Stimulated activated CD4-positive, alpha-beta T cell treated with anti-CD3 and anti-CD28 coated beads, Interleukin-2, amount 100 ng/mL, for 48 hours (primary cell): ENCODE results near the gene ACAA1.
"Not testable (repeated sequence)": the region's sequence is repeated elsewhere in the genome, so short reads cannot be mapped to it uniquely, and the experiment has no call there.

Source experiments
- DNase-seq, 2 donors: peaks; one replicate each; pipeline ENCODE4 v3.0.0-alpha.2; 2020

ACAA1 gene, protein sequence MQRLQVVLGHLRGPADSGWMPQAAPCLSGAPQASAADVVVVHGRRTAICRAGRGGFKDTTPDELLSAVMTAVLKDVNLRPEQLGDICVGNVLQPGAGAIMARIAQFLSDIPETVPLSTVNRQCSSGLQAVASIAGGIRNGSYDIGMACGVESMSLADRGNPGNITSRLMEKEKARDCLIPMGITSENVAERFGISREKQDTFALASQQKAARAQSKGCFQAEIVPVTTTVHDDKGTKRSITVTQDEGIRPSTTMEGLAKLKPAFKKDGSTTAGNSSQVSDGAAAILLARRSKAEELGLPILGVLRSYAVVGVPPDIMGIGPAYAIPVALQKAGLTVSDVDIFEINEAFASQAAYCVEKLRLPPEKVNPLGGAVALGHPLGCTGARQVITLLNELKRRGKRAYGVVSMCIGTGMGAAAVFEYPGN

DNA sequence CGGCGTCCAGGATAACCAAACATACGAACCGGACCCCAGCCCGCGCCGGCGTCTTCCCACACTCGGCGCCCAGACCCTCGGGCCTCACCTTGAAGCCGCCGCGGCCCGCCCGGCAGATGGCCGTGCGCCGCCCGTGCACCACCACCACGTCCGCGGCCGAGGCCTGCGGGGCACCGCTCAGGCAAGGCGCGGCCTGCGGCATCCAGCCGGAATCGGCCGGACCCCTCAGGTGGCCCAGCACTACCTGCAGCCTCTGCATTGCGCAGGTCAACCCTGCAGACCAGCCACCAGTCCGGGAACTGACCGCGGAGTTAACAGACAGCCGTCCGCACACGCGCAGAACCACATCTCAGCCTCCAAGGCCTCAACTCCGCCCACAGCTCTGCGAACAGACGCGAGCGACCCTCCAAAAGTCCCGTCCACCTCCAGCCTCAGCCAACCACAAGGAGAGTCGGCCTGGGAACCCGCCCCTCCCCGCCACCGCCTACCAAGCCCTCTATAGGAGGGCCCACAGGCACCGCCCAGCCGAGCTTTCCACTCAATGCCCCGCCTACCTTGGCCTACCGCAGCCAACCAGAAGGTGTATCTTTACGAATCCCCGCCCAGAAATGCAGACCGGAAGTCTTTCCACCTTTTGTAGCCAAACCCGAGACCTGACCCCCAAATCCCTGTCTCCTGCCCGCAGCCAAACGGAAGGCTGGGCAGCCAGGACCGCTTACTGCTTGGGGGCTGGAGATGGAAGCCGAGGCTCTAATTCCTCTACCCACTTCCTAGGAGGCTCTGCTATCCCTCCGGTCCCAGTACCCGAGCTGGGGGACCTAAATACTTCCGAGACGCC is at the start of gene ACAA1:
ACAA1 (minus strand) TSS at position 351 of the 838 bp plus-strand sequence; CDS start at position 259, 92 bp downstream.
- peak; percentile 94 to 97 for DNase-seq

DNA sequence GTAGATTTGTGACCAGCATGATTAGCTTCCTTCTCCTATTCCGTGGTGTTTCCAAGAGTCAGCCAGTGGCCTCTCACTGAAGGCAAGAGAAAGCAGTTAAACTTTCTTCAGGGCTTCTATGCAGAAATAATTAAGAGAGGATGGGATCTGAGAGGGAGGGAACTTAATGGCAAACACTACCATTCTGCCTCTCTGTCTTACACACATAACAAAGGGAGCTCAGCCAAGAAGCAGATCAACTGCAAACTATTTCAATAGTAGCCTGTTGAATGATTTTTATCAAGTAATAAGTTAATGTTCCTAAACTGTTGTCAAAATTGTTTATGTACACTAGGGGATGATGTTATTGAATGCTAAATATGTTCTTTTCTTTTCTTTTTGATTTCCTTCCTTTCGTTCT is 40.3 kb upstream of the ACAA1 start:
- DNase-seq: no peak

GRCh38 chr3:38173834-38174418 is 37.0 kb upstream of the ACAA1 start:
- no peak for DNase-seq

DNA sequence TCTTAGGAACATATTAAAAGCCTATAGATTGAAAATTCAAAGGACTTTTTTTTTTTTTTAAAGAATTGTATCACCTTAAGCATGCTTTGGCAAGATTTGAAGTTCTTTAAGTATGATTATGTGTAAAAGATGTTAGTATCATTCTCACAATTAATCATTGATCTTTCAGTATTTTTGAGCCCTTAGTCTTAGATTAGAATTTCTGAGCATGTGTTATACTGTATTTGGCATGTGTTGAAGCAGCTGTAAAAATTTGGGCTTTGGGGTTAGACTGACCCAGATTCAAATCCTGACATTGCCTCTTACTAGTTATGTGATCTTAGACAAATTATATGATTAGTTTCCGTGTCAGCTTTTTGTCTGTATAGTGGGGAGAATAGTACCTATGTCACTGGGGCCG is 34.7 kb upstream of the ACAA1 start:
- no peak for DNase-seq

DNA sequence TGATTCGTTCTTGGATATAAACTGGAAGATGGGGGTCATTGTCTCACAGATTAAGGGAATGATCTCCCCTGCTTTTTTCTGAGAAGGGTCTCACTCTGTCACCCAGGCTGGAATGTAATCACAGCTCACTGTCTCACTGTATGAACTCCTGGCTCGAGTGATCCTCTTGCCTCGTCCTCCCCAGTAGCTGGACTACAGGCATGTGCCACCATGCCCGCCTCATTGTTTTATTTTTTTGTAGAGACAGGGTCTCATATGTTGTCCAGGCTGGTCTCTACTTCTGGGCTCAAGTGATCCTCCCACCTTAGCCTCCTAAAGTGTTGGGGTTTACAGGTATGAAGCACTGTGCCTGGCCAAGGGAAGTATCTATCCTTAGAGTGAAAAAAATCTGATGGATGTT is 33.8 kb upstream of the ACAA1 start:
- no peak for DNase-seq

DNA sequence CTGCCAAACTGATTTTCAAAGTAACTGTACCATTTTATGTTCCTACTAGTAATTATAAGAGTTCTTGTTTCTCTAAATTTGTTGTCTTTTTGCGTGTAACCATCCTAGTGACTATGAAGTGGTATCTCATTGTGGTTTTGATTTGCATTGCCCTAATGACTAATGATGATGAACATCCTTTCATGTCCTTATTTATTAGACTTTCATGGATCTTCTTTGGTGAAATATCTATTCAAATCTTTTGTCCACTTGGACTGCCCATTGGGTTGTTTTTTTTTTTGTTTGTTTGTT is 32.0 kb upstream of the ACAA1 start:
- DNase-seq: no peak

- no peak for DNase-seq
Observed at GRCh38 chr3:38168151-38169026, 31.5 kb upstream of the ACAA1 start.

DNA sequence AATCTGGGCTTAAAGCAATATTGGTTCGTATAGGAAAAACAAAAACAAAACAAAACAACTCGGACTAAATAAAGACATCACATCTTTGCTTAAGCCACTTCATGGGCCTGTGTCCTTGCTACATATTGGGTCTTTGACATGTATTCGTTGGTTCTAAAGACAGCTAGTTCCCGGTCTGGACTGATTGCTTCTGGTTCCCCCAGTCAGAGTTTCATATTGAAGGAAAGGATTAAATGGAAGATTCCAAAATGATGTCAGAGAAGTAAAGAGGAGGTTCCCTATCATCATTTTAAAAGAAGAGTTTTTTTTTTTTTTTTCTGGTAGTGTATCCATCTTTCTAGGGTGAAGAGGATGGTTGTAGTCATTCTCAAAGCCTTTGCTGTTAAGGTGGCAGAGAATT is 30.7 kb upstream of the ACAA1 start:
- no peak for DNase-seq

DNA sequence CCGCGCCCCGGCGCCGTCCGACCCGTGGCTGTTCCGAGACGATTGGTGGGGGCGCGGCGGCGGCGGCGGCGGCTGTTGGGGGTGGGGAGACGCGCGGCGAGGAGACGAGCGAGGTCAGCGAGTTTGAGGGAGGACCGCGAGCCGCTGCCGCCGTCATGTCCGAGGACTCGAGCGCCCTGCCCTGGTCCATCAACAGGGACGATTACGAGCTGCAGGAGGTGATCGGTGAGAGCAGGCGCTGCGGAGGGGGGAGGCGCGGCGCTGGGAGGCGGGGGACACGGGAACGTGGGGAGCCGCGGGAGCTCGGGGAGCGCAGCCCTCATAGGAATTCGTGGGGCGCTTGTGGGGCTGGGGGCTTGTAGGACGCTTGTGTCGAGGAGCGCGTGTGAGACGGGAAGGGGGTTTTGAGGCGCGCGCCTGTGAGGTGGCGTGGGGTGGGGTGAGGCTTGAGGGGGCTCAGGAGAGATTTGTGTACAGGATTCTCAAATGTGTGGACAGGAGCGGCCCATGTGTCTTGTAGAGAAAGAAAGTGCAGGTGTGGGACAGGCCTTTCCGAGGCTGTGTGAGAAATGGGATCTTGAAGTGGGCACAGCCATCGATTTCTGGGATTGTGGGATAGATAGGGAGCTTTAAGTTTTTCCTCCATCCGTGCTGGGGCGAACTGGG is 28.9 kb upstream of the ACAA1 start:
- DNase-seq: peak in 1 of 2 donors; percentile 46

GRCh38 chr3:38164952-38165721 is 28.2 kb upstream of the ACAA1 start, which contains the start of gene OXSR1:
Gene OXSR1, plus strand, starts transcription at chr3:38165537. Its CDS starts 340 bp downstream, at chr3:38165877.
- peak; percentile 92 for DNase-seq

DNA sequence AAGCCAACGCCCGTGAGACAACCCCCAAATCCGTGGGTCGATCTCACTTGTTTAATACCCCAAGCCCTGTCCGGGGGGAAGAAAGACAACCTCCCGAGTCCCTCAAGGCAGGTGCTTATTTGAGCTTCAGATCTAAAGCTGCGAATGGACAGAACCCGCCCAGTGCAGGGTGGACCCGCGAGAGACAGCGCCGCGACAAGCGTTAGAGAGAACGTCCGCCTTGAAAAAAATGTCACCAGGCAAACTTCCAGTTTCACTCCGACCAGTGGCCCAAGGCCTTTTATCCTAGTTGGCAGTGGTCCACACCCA is 27.7 kb upstream of the ACAA1 start:
- no peak for DNase-seq

DNA sequence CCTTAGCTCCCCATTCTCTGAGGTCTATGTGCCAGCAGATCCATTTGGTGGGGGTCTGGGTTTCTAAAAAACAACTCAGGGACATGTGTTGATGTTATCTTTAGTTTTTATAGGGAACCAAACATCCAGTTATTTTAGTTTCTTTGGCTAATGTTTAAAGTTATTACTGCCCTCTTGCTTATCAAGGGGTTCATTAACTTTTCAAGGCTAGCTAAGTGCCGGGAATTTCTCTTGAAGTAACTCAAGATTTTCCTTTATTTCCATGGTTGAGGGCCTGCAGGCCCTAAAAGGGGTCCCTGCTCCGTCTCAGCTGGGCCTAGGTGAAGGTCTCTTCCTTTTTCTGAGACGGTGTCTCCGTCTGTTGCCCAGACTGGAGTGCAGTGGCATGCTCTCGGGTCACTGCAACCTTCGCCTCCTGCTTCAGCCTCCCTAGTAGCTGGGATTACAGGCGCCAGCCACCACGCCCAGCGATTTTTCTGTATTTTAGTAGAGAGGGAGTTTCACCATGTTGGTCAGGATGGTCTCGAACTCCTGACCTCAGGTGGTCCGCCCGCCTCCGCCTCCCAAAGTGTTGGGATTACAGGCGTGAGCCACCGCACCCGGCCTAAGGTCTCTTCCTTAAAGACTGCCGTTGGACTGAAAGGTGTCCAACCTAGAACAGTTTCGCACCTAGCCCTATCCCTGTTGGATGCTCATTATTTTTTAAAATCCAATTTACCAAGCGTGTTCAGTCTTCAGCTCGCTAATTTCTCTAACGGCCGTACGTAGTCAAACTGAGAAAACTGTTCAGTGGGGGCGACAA is 27.1 kb upstream of the ACAA1 start:
- no peak for DNase-seq

- no peak for DNase-seq
Observed at GRCh38 chr3:38163117-38163840, 26.4 kb upstream of the ACAA1 start.

DNA sequence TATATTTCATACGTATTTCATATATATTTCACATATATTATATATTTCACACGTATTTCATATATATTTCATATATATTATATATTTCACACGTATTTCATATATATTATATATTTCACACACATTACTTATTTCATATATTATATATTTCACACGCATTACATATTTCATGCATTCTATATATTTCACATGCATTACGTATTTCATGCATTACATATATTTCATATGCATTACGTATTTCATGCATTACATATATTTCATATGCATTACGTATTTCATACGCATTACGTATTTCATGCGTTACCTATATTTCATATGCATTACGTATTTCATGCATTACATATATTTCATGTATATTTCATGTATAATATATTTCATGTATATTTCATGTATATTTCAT is 23.8 kb upstream of the ACAA1 start:
- not testable (repeated sequence) for DNase-seq

DNA sequence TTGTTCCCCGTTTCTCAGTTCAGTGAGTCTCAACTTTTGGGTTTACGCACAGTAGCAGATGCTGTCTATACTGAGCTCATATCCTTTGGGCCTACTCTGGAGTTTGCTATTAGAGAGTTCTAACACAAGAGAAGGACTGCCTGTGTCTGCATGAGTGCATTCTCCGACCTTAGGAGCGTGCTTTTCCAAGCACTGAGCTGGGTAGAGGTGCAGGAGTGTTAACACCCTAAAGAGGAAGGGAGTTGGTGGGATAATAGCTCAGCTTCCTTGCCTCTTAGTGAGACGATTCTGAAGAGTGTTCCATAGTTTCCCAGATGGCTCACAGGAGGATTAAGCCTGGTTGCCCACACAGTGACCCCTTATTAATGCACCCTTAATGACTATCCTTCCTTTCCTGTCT is 21.5 kb upstream of the ACAA1 start:
- DNase-seq: no peak

DNA sequence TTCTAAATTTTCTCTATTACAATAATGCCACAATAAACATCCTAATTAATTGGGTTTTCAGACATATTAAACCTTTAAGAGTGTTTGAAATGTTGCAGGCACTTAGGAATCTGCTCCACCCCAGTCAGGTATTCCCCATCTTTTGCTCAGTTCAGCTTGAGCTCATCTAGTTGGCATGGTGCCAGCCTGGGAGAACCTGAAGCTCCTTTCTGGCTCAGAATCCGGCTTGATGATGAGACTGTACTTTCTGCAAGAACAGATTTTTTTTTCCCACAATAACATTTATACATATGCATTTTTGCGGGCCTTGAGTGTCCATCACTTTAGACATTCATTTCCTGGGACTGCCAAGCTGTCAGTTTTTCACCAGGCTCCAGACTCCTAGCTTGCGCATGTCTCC is 20.7 kb upstream of the ACAA1 start:
- no peak for DNase-seq

DNA sequence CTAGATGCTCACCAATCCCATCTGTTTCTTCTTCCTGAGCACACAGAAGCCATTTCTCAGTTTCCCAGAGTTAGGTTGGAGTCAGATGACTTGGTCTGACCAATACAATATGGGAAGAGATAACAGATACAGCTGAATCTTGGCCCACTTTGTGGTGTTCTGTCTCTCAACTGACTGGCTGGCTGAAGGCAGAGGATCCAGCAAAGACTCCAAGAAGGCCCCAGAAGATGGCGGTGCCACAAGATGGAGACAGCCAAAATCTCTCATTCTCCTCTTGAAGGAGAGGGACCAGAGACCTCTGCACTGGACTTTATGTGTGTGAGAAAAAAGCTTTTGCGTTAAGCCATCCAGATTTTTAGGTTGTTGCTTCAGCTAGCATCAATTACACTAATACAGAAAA is 20.2 kb upstream of the ACAA1 start:
- DNase-seq: no peak

DNA sequence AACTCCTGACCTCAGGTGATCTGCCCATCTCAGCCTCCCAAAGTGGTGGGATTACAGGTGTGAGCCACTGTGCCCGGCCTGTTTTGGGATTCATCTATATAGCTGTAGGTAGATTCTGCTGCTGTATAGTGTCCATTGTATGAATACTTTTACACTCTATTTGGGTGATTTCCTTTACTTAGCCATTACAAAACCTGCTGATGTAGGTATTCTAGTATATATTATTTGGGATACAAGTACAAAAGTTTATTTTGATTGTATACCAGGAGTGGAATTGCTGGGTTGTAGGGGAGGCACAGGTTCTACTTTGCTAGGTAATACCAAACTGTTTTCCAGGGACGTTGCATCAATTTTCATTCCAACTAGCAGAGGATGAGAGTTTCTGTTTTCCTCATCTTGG is 18.9 kb upstream of the ACAA1 start:
- no peak for DNase-seq

DNA sequence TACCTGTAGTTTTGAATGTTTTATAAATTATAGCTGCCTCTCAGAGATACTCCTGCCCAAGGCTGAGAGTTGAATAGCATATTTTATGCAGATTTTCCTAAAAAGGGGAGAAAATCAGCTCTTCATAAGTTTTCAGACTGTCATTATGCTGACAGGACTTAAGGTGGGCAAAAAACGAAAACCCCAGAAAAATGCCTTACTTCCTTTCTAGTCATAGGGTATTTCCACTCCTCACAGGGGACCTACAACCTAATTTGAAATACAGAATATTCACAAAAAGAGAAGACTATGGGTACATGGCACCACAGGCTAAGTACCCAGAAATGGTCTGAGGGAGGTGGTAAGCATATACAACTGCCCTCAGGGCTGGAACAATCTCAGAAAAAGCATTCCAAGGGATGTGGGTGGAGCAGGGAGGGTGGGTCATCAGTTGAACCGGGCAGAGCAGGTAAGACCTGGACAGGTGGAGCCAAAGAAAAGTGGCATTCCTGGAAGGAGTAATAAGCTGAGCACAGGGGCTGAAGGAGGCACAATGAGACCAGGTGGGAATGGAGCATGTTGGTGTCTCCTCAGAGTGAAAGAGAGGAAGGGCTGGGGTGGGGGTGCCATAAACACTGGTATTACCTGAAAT is 17.8 kb upstream of the ACAA1 start:
- DNase-seq: no peak
